ENCODE results near the gene AKAP13.
A peak's percentile ranks its signal among the peaks of the same experiment; 100 is the strongest.

AKAP13 gene

DNA sequence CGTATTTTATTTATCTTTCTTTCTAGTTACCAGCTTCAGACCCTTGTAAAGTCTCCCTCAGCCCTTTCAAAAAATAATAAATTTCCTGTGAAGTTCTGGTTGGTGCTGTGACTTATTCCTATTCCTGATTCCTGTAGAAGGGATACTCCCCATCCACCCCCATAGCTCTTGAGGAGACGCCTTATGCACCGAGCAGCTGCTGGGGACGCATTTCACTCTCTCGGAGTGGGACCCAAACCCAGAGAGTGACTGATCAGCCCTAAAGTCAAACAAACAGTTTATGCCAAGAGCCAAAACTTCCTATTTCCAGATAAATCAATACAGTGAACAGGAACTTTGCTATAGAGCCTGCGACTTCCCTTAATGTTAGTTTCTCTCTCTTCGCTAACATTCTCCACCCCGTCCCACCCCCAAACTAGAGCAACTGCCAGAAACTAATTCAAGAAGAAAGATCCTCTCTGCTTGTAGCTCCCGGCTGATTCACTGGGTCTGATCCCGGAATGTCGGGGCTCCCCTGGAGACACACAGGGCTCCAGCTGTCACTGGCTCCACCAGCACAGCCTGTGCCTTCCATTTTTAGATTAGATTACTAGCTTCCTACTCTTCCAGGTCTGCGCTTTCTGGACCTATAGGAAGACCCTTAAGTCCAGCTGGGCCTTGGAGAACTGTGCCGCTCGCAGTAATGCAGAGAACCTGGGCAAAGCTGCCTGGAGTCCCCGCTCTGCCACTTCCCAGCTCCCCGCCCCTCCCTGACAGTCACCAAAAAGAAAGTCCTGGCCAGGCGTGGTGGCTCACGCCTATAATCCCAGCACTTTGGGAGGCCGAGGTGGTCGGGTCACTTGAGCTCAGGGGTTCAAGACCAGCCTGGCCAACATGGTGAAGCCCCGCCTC, 369.1 kb downstream of the AKAP13 start:
- DNase-seq, result no peak

GRCh38 chr15:85750319-85751290, 370.2 kb downstream of the AKAP13 start:
- DNase-seq, result no peak

DNA sequence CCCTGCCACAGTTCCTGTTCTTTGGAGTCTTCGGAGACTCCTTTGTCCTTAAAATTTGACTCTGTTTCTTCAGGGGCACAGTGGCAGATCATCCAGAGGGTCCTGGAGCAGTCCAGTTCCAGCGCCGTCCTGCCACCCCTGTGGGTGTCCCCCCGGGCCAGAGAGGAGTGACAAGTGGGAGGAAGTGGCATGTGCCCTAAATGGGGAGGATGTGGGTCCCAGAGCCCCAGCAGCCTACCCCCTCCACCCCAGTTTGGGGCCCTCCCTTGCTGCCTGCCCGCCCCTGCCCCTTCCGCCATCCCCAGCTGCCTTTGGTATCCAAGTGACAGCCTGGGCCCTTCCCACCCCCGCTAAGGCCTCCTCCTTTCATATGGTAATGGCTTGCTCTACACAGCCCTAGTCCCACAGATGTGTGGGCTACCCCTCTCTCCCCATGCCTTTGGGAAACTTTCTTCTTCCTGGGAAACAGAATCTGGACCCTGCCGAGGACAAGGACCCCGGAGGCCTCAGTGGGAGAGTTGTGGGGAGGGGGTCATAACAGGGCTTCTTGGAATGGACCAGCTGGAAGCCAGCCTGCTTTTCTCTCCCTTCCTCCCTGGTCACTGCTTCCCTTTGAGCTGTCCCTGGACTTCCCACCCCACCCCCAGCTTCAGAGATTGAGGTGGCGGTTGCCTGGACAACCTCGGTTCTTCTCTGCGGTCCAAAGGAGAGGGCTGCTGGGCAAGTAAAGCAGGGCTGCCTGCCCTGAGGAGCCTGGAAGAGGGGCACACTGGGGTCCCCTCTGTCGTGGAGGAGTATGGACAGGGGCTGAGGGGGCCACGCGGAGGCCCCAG, 371.1 kb downstream of the AKAP13 start:
- DNase-seq, result no peak

GRCh38 chr15:85752124-85752475, 371.7 kb downstream of the AKAP13 start:
- no peak for DNase-seq

GRCh38 chr15:85752491-85752961, 372.1 kb downstream of the AKAP13 start:
- no peak for DNase-seq

DNA sequence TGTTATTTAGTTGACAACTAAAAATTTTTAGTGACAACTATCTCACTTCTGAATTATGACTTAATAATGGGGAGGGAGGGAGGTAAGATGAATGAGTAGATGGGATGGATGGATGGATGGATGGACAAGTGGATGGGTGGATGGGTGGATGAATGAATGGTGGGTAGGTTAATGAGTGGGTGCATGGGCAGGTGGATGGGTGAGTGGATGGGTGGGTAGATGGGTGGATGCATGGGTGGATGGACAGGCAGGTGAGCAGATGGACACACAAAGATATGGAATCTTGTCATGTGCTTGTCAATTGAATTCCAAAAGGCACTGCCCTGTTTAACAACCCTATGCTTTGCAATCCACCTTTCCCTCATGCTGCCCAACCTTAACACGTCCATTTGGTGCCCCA, 372.9 kb downstream of the AKAP13 start:
- DNase-seq, result no peak

DNA sequence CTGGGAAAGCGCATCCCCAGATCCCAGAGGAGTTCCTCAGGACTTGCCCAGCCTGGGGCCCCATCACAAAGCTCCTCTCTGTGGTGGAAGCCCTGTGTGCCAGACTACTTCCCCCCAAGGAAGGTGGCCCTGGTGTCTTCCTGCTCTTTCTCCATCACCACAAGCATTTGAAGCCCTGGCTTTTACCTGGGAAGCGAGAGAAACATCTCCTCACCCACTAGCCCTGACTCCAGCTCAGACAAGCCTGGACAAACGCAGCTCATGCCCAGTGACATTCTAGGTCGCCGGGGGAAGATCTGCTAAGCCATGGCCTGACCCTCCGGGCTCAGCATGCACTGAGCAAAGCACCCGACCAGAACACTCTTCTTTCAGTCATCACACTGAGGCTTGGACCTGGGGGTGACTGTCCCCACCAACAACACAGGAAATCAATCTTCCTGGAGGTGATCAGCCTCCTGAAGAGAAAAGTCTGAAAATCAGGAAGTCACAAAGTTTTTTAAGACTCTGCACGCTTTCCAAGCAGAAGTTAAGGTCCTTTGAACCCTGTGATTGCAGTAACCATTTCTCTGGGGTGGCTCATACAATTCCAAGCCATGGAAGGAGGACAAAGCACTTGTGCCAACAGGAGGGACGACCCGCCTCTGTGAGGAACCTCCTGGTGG, 373.5 kb downstream of the AKAP13 start:
- no peak for DNase-seq

GRCh38 chr15:85754989-85755388, 374.6 kb downstream of the AKAP13 start:
- no peak for DNase-seq

- DNase-seq, result no peak
These were observed 375.1 kb downstream of the AKAP13 start for GRCh38 chr15:85755471-85755870.

DNA sequence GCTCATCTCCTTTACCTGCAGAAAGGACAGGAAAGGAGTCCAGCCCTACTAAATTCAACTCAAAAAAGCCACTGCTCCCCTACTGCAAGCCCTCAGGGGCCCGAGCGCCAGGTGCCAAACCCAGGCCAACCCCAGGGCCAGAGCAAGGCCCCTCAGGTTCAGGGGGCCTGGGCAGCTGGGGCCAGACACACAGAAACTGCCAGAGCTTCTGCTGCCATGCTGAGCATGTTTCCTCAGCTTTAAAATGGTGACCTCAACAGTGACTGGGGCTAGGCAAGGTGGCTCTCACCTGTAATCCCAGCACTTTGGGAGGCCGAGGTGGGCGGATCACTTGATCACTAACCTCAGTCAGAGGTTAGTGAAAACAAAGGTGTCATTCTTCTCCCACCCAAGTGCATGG, 375.5 kb downstream of the AKAP13 start:
- no peak for DNase-seq

- no peak for DNase-seq
These were observed 376.1 kb downstream of the AKAP13 start for GRCh38 chr15:85756411-85757072.

DNA sequence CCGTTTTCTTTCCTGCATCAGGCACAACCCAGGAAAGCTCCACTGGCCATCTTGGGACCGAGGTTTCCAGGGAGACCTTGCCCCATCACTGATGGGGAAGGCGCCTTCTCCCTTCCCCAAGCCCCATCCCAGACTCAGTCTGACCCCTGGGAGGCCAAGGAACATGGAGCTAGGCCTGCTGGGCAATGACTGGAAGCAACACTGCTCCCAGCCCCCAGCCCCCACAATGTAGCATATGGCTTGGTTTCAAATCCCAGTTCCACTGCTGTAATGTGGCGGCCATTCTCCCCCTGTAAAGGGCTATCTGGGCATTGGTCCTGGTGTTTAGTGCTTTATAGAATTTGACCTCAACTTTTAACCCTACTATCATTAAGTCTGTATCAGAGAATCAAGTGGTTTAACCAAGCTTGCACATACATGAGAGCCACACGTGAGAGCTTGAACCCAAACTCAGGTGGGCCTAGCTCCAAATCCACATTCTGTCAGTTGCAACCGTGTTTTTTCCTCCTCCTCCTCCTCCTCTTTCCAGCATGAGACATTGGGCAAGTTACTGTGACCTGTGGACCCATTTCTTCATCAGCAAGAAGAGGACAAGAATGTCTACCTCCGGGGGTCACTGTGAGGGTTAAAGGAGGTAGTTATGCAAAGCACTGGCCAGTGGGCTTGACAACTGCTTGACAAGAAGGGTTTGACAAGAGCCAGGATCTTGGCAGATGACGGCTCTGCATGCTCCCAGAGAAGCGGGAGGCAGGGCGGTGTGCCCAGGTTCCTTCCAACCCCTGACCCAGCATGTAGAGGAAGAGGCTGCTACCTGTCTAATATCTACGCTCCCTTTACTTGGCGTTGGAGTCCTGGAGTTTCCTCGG, 376.9 kb downstream of the AKAP13 start:
- no peak for DNase-seq

DNA sequence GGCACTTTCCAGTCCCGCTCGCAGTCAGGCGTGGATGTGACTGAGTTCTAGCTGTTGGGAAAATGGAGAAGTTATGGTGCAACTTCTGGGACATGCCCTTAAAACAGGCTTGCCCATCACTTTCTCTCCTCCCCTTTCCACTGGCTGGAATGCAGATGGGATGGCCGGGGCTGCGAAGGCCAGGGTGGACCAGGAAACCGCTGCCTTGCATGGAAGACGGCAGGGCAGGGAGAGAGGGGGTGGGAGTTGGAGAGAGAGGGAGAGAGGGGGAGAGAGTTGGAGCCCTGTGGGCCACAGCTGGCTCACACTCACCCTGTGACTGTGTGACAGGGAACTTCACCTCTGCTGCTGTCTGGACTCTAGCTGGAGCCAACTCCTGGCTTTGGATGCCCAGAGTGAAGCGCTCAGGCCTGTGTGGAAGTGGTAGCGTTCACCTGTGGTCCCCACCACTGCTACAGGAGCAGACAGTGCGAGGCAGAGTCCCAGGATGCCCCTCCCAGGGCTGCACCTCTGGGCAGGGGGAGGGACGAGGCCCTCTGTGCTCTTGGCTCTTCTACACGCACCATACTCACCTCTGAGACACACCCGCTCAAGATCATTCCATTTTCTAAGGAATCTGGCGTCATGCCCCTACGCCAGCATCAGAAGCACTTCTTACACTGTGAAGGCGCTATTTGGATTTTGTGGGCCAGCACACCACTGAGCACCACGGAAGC, 377.7 kb downstream of the AKAP13 start:
- no peak for DNase-seq

DNA sequence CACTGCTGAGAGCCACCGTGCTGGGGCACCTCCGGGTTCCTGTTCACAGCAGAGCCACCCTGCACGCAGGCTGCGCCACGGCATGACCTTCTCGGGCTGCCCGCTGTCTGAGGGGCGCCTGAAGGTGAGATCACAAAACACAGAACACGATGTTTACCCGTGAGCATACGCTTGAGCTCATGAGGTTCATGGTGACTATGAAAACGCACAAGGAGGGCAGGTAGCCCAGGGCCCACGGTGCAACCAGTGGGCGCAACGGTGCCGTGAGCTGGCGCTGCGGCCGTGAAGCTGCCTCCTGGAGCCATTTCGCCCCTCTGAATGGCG, 378.2 kb downstream of the AKAP13 start:
- no peak for DNase-seq

GRCh38 chr15:85759376-85759775, 379.0 kb downstream of the AKAP13 start:
- DNase-seq, result no peak

DNA sequence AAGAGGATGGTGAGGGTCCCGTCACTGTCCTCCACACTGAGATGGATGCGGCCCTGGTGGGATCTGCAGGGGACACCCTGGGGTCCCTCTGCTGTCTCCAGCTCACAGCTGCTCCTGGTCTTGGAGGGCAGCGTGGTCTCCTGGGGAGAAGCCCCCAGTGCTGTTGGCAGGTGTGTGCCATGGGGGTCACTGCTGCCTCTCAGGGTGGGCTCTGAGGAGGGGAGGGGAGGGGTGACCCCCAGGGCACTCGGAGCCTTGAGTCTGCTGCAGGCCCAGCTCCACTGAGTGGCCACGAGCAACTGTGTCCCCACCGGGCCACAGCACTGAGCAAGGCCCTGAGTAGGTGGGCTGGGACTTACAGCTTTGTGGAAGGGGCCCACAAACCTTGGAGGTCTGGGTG, 379.6 kb downstream of the AKAP13 start:
- DNase-seq, result no peak

DNA sequence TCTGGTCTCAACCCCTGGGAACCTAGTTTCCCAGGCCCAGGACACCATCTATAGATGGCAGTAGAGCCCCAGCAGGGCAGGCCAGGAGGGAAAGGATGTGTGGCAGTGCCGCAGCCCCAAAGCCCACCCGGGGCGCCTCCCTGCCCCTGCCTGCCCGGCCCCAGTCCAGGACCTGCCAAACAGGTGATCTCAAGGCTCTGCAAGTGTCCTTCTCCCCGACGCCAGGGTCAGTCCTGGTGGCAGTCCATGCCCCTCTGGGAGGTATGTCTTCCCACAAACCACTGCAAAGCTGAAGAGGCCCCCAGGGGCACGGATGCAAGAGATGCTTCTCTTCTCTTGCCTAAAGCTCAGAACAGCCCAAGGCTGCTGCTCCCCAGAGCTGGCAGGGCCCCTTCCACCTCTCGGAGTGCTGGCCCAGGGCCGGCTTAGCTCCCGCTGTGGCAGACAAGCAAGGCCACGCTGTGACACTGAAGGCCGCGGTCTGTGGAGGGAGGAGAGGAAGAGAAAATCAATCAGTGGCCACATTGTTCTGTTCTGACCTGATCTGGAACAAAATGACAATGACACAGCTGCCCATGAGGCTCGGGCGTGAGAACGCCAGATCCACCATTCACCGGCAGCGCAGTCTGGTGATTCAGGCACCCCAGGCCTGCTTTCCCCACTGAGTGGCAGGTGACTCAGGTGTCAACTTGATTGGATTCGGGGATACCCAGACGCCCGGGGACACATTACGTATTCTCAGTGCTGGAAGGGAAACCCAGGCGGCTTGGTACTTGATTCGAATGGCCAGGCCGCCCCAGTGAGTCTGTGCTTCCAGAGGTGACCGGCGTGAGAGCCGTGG, 380.3 kb downstream of the AKAP13 start:
- peak; percentile 59 for DNase-seq

GRCh38 chr15:85761635-85762034, 381.2 kb downstream of the AKAP13 start:
- DNase-seq, result no peak

Data from 8988T (cell line).